HPDE6-E6E7 (cell line): Measurements from ENCODE around the gene PRPF40A.

Experiments used
- DNase-seq: peaks from one replicate; pipeline ENCODE4 v3.0.0; 2011; ENCODE audit warnings: missing footprints; ENCODE audit errors: extremely low spot score

Gene PRPF40A

GRCh38 chr2:152620208-152620607 is 97.1 kb downstream of the PRPF40A start:
- no peak for DNase-seq

- DNase-seq = no peak
Observed at GRCh38 chr2:152618193-152618564, 99.1 kb downstream of the PRPF40A start.

- DNase-seq = no peak
Observed at GRCh38 chr2:152617456-152618192, 99.6 kb downstream of the PRPF40A start.

- DNase-seq = no peak
Observed at GRCh38 chr2:152615177-152615576, 102.1 kb downstream of the PRPF40A start.

GRCh38 chr2:152613235-152613634 is 104.0 kb downstream of the PRPF40A start:
- no peak for DNase-seq

GRCh38 chr2:152611458-152612231 is 105.6 kb downstream of the PRPF40A start:
- peak; percentile 15 for DNase-seq

- no peak for DNase-seq
Observed at GRCh38 chr2:152609699-152610098, 107.6 kb downstream of the PRPF40A start.

- DNase-seq = no peak
Observed at GRCh38 chr2:152609154-152609553, 108.1 kb downstream of the PRPF40A start.

- DNase-seq = no peak
Observed at GRCh38 chr2:152607793-152608300, 109.4 kb downstream of the PRPF40A start.

GRCh38 chr2:152606941-152607340 is 110.3 kb downstream of the PRPF40A start:
- DNase-seq = no peak

GRCh38 chr2:152606081-152606480 is 111.2 kb downstream of the PRPF40A start:
- no peak for DNase-seq

GRCh38 chr2:152603166-152603565 is 114.1 kb downstream of the PRPF40A start:
- DNase-seq = no peak

- DNase-seq = no peak
Observed at GRCh38 chr2:152602750-152603149, 114.5 kb downstream of the PRPF40A start.
